HepG2 (cell line): ENCODE data around the gene SLC34A3. TPM values are rescaled to one million over a fixed set of nuclear protein-coding genes. Genes with fewer than 3 reads are reported as not detected.

Experiments
- ATF3 ChIP-seq: sonication (generic); formaldehyde crosslinking; IDR thresholded peaks from 2 replicates; pipeline ENCODE4 v1.4.0; 2020; ENCODE audit warnings: missing genetic modification reagents
- CCAR2 ChIP-seq: fragments of 200-400 bp; formaldehyde crosslinking; optimal IDR thresholded peaks from 2 replicates; pipeline ENCODE3; 2018; ENCODE audit warnings: low read depth, mild to moderate bottlenecking, low read length, moderate library complexity
- HHEX ChIP-seq: IDR thresholded peaks from 2 replicates; pipeline ENCODE4 v1.6.1; 2016; ENCODE audit warnings: control low read depth
- HNF4G ChIP-seq, 2 experiments: sonication (generic) in 1 of 2; formaldehyde crosslinking in 1 of 2; IDR thresholded peaks; 2 replicates each; pipeline versions ENCODE4 v1.4.0 to v1.6.1; 2011 to 2020; ENCODE audit warnings: borderline replicate concordance in 2 of 2, low read depth in 2 of 2, mild to moderate bottlenecking in 2 of 2, low read length in 1 of 2, missing genetic modification reagents in 1 of 2, moderate library complexity in 1 of 2
- MTERF4 ChIP-seq: sonication (generic); formaldehyde crosslinking; IDR thresholded peaks from 2 replicates; pipeline ENCODE4 v1.8.0; 2023; ENCODE audit warnings: mild to moderate bottlenecking, missing genetic modification reagents
- NRL ChIP-seq: sonication (generic); formaldehyde crosslinking; IDR thresholded peaks from 2 replicates; pipeline ENCODE4 v1.5.0; 2020; ENCODE audit warnings: missing genetic modification reagents, mild to moderate bottlenecking, moderate library complexity, borderline replicate concordance
- ZFP82 ChIP-seq: sonication (generic); formaldehyde crosslinking; IDR thresholded peaks from 2 replicates; pipeline ENCODE4 v1.5.1; 2020; ENCODE audit warnings: mild to moderate bottlenecking, missing genetic modification reagents, borderline replicate concordance
- ZNF282 ChIP-seq: fragments of 450-650 bp; IDR thresholded peaks from 2 replicates; pipeline ENCODE4 v1.6.1; 2018; ENCODE audit not compliant: partially characterized antibody
- ZNF329 ChIP-seq: sonication (generic); formaldehyde crosslinking; IDR thresholded peaks from 2 replicates; pipeline ENCODE4 v1.9.0; 2021; ENCODE audit warnings: low read depth, mild to moderate bottlenecking, missing genetic modification reagents
- ZNF430 ChIP-seq: sonication (generic); formaldehyde crosslinking; IDR thresholded peaks from 2 replicates; pipeline ENCODE4 v1.9.0; 2021; ENCODE audit warnings: mild to moderate bottlenecking, missing genetic modification reagents
- ZNF629 ChIP-seq: sonication (generic); formaldehyde crosslinking; conservative IDR thresholded peaks from 2 replicates; pipeline ENCODE4 v1.5.0; 2020; ENCODE audit warnings: missing genetic modification reagents
- ZNF646 ChIP-seq: sonication (generic); formaldehyde crosslinking; IDR thresholded peaks from 2 replicates; pipeline ENCODE4 v1.9.0; 2021; ENCODE audit warnings: mild to moderate bottlenecking, missing genetic modification reagents
- ZNF709 ChIP-seq: sonication (generic); formaldehyde crosslinking; IDR thresholded peaks from 2 replicates; pipeline ENCODE4 v1.5.0; 2020; ENCODE audit warnings: mild to moderate bottlenecking, missing genetic modification reagents
- ZNF740 ChIP-seq: sonication (generic); formaldehyde crosslinking; IDR thresholded peaks from 2 replicates; pipeline ENCODE4 v1.4.0; 2020; ENCODE audit warnings: missing genetic modification reagents
- ZNF800 ChIP-seq: sonication (generic); formaldehyde crosslinking; IDR thresholded peaks from 2 replicates; pipeline ENCODE4 v1.4.0; 2020; ENCODE audit warnings: missing genetic modification reagents
- ZNF891 ChIP-seq: sonication (generic); formaldehyde crosslinking; IDR thresholded peaks from 2 replicates; pipeline ENCODE4 v1.5.0; 2020; ENCODE audit warnings: mild to moderate bottlenecking, missing genetic modification reagents
- polyA plus RNA-seq, 8 experiments: library from polyadenylated mRNA; depleted of rRNA in 3 of 8; stranded (reverse) in 7 of 8; unstranded in 1 of 8; fragments of >200 nt; fragmentation: Illumina TruSeq in 4 of 8; extraction: Trizol in 4 of 8; gene quantifications; 2 replicates each; pipeline versions ENCODE4 v1.2.1 to v1.2.3, GENCODE V29; 2011 to 2016; ENCODE audit warnings: low read depth in 4 of 8, missing spikeins in 1 of 8, mixed read lengths in 1 of 8; ENCODE audit not compliant: insufficient read depth in 1 of 8
- total RNA-seq, 5 experiments: library from RNA; depleted of rRNA; stranded (reverse); fragments of >200 nt; fragmentation: Illumina TruSeq; extraction: Trizol; gene quantifications; 2 replicates each; pipeline ENCODE4 v1.2.3, GENCODE V29; 2016; ENCODE audit warnings: low read depth in 1 of 5

The SLC34A3 gene
- total and polyA plus RNA-seq, 2 of the 13 experiments (the other 11 are each of a cell fraction or from before 2014, with no cell fraction given), result 0.07 to 1.0 TPM

- TF ChIP-seq ZNF646 (CRISPR knock-in tag) (no peak), NRL (CRISPR knock-in tag) (no peak), ZNF800 (CRISPR knock-in tag) (peak; percentile 72), HNF4G (IDR thresholded peaks at IDR 0.05; ENCODE audit: borderline replicate concordance, low read depth, low read length) (no peak), HNF4G (CRISPR knock-in tag; IDR thresholded peaks at IDR 0.05; ENCODE audit: borderline replicate concordance, low read depth) (0 out of 2 replicates have a peak, but pooled peaks have one; percentile 15), ZNF282 (no peak), MTERF4 (CRISPR knock-in tag) (0 out of 2 replicates have a peak, but pooled peaks have one; percentile 52), HHEX (CRISPR knock-in tag) (no peak), ZNF709 (CRISPR knock-in tag) (peak; percentile 75; the same call in 1 of the 2 replicates), ZNF329 (CRISPR knock-in tag) (0 out of 2 replicates have a peak, but pooled peaks have one; percentile 37), CCAR2 (no peak), ZNF740 (CRISPR knock-in tag) (0 out of 2 replicates have a peak, but pooled peaks have one; percentile 42), ZNF430 (CRISPR knock-in tag) (no peak; the same call in 1 of the 2 replicates), ZNF629 (no peak), ZNF891 (CRISPR knock-in tag) (peak; percentile 17; the same call in 1 of the 2 replicates), ATF3 (CRISPR knock-in tag) (no peak), ZFP82 (no peak)
Observed at GRCh38 chr9:137217276-137218211, 13.2 kb upstream of the SLC34A3 start (continued).
